Ishikawa (cell line): ENCODE measurements around the gene PTPN14.

Experiments used
- CEBPB ChIP-seq: IDR thresholded peaks from 2 replicates; pipeline ENCODE4 v1.6.1; 2012
- CREB1 ChIP-seq: IDR thresholded peaks from 2 replicates; pipeline ENCODE4 v1.6.1; 2012; ENCODE audit warnings: low read depth
- EGR1 ChIP-seq: IDR thresholded peaks from 2 replicates; pipeline ENCODE4 v1.6.1; 2012
- EP300 ChIP-seq: IDR thresholded peaks from 2 replicates; pipeline ENCODE4 v1.6.1; 2012; ENCODE audit warnings: borderline replicate concordance
- FOXM1 ChIP-seq: IDR thresholded peaks from 2 replicates; pipeline ENCODE4 v1.6.1; 2012; ENCODE audit warnings: low read depth, borderline replicate concordance
- NFIC ChIP-seq: IDR thresholded peaks from 2 replicates; pipeline ENCODE4 v1.6.1; 2012
- RAD21 ChIP-seq: IDR thresholded peaks from 2 replicates; pipeline ENCODE4 v1.6.1; 2012; ENCODE audit warnings: low read depth
- REST ChIP-seq: IDR thresholded peaks from 2 replicates; pipeline ENCODE4 v1.6.1; 2012; ENCODE audit warnings: low read depth, mild to moderate bottlenecking
- TAF1 ChIP-seq: IDR thresholded peaks from 2 replicates; pipeline ENCODE4 v1.6.1; 2012; ENCODE audit warnings: low read depth, mild to moderate bottlenecking
- TCF12 ChIP-seq: IDR thresholded peaks from 2 replicates; pipeline ENCODE4 v1.6.1; 2012; ENCODE audit warnings: low read depth
- TEAD4 ChIP-seq: IDR thresholded peaks from 2 replicates; pipeline ENCODE4 v1.6.1; 2012
- YY1 ChIP-seq: IDR thresholded peaks from 2 replicates; pipeline ENCODE4 v1.6.1; 2012; ENCODE audit warnings: low read depth
- ZBTB7A ChIP-seq: IDR thresholded peaks from 2 replicates; pipeline ENCODE4 v1.6.1; 2012; ENCODE audit warnings: low read depth
- TF ChIP-seq, protein P1 (sequence below): IDR thresholded peaks from 2 replicates; pipeline ENCODE4 v1.6.1; 2012
- TF ChIP-seq, protein P2 (sequence below): IDR thresholded peaks from 2 replicates; pipeline ENCODE4 v1.6.1; 2012

The PTPN14 gene

DNA sequence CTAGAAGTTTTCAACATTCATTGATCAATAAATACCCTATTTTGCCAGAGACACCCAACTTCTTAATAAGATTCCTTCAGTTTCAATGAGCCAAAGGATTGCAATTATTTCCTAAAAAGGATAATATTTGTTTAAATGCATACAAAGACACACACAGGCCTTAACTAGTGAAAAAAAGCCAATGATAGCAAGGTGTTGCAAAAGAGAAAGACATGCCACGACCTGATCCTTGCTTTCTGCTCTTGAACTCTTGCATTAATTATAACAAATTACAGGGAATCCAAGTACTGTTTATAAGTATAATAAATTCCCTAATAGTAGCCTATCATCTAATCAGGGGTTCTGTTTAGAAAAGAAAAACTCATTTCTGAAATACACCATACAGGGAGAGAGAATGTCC lies 131.1 kb downstream of the PTPN14 start:
- no peak for TF ChIP-seq FOXM1
- no peak for TF ChIP-seq TCF12
- no peak for TF ChIP-seq RAD21
- TF ChIP-seq NFIC, result no peak
- TF ChIP-seq ZBTB7A, result no peak
- no peak for TF ChIP-seq YY1
- TF ChIP-seq, protein P1, sequence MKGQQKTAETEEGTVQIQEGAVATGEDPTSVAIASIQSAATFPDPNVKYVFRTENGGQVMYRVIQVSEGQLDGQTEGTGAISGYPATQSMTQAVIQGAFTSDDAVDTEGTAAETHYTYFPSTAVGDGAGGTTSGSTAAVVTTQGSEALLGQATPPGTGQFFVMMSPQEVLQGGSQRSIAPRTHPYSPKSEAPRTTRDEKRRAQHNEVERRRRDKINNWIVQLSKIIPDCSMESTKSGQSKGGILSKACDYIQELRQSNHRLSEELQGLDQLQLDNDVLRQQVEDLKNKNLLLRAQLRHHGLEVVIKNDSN, result no peak
- TF ChIP-seq, protein P2, sequence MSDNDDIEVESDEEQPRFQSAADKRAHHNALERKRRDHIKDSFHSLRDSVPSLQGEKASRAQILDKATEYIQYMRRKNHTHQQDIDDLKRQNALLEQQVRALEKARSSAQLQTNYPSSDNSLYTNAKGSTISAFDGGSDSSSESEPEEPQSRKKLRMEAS, result no peak
- TF ChIP-seq CREB1, result no peak
- no peak for TF ChIP-seq TEAD4
- TF ChIP-seq CEBPB, result no peak
- TF ChIP-seq REST, result no peak

DNA sequence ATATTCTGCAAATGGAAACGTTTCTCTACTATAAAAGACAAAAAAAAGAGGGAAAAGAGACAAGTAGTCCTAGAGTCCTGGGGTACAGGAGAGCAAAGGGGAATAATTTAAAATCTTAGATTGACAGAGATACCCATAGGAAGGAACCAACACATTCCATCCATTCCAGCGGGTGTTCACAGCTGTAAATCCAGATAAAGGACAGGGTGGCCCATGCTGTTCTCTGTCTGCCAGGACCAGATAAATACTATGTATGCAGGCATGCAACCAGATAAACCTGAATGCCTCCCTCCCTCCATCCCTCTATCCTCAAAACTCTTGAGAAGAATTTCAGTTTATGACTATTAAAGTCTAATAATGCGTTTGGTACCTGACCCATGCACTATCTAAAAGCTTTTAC lies 131.8 kb downstream of the PTPN14 start:
- TF ChIP-seq ZBTB7A (no peak), TEAD4 (0 out of 2 replicates have a peak, but pooled peaks have one; percentile 18)

DNA sequence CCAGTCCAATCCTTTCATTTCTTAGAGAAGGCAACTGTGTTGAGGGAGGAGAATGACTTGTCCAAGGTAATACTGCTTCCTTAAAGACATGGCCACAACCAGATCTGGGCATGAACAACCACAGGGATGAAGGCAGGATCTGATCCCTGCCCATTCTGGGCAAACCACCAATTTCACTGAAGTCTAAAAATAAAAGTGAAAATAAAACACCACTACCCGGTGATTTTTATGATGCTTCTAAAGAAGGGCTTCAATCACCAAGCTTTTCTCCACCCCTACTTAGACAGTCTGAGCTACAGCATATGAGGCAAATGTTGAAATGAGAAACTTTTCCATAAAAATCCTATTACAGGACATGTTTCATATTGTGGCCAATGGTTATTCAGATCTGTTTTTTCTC lies 133.0 kb downstream of the PTPN14 start:
- TF ChIP-seq TAF1, result no peak
- no peak for TF ChIP-seq TEAD4
- no peak for TF ChIP-seq ZBTB7A
- no peak for TF ChIP-seq TCF12
- TF ChIP-seq CREB1, result no peak
- TF ChIP-seq RAD21, result no peak
- TF ChIP-seq EP300, result no peak
- no peak for TF ChIP-seq REST
- TF ChIP-seq CEBPB, result no peak
- no peak for TF ChIP-seq EGR1

- TF ChIP-seq, protein P2, result no peak
- TF ChIP-seq NFIC, result no peak
- no peak for TF ChIP-seq REST
- no peak for TF ChIP-seq TCF12
- no peak for TF ChIP-seq ZBTB7A
- TF ChIP-seq, protein P1, result no peak
- no peak for TF ChIP-seq FOXM1
- TF ChIP-seq EP300, result no peak
- TF ChIP-seq TAF1, result no peak
- TF ChIP-seq YY1, result no peak
- no peak for TF ChIP-seq TEAD4
These were observed 133.7 kb downstream of the PTPN14 start for GRCh38 chr1:214417545-214418210.

DNA sequence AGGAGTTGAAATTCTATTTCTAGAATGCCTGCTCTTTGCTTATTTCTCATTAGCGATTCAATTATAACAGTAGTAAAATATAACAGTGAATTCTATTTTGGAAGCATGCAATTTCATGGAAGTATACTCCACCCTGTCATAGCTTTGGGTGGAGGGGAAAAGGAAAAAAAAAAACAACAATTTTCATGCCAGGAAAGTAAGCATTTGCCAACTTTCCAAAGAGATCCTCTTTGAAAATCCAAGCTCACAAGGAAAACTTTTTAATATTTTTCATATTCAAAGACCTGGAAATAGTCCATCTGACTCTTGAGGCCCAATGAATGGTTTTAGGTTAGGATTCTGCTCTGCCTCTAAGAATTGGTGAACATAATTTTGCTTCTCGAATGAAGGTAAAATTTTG lies 134.5 kb downstream of the PTPN14 start:
- TF ChIP-seq CREB1 (no peak), TCF12 (no peak), FOXM1 (no peak), YY1 (no peak), RAD21 (no peak), TAF1 (no peak), EP300 (no peak), TEAD4 (no peak), REST (no peak)
- TF ChIP-seq, protein P1, result no peak
- TF ChIP-seq, protein P2, result no peak
